Naive thymus-derived CD4-positive, alpha-beta T cell (primary cell): ENCODE measurements around the gene RBMX. TPM values are rescaled to one million over a fixed set of nuclear protein-coding genes. Genes with fewer than 3 reads are reported as not detected.

ENCODE experiments used
- ATAC-seq: fragments of 150-1000 bp; cut with Tn5 transposase; 2 replicates; pipeline ENCODE4 v1.10.0; 2021; ENCODE audit warnings: mild to moderate bottlenecking, moderate library complexity
- CTCF ChIA-PET: fragments of 350-600 bp; sonication (Branson Sonifier 250); formaldehyde crosslinking; loops from one replicate; lab custom pipeline; 2021; ENCODE audit warnings: antibody characterized with exemption; lab: Charles Lee
- POLR2A ChIA-PET: fragments of 350-600 bp; sonication (Branson Sonifier 250); formaldehyde crosslinking; loops from one replicate; lab custom pipeline; 2021; ENCODE audit warnings: antibody characterized with exemption, inconsistent platforms; lab: Charles Lee
- DNase-seq, 9 donors: peaks; one replicate each; pipeline versions ENCODE4 v3.0.0 to v3.0.0-alpha.2; 2020 to 2022; ENCODE audit warnings: mixed read lengths in 1 of 9
- H3K27ac ChIP-seq: one replicate; pipeline ENCODE4 v1.7.0; 2013; ENCODE audit warnings: mild to moderate bottlenecking, low read depth, low read length, moderate library complexity
- H3K27me3 ChIP-seq, 2 donors: one replicate each; pipeline ENCODE4 v1.7.0; 2013; ENCODE audit warnings: low read length in 2 of 2, mild to moderate bottlenecking in 2 of 2, moderate library complexity in 2 of 2; ENCODE audit not compliant: control insufficient read depth in 2 of 2, insufficient read depth in 2 of 2
- H3K36me3 ChIP-seq, 3 experiments: 1 replicate in 2 of 3; 2 replicates in 1 of 3; pipeline ENCODE4 v1.7.0; 2013; ENCODE audit warnings: low read length in 3 of 3, mild to moderate bottlenecking in 3 of 3, moderate library complexity in 1 of 3; ENCODE audit not compliant: insufficient read depth in 3 of 3, control insufficient read depth in 2 of 3
- H3K4me1 ChIP-seq, 2 donors: one replicate each; pipeline ENCODE4 v1.7.0; 2013; ENCODE audit warnings: low read length in 2 of 2, mild to moderate bottlenecking in 2 of 2, moderate library complexity in 1 of 2; ENCODE audit not compliant: control insufficient read depth in 2 of 2, insufficient read depth in 2 of 2
- H3K4me3 ChIP-seq: 2 replicates; pipeline ENCODE4 v1.7.0; 2013; ENCODE audit warnings: mild to moderate bottlenecking, low read length
- H3K9me3 ChIP-seq, 3 experiments: 1 replicate in 2 of 3; 2 replicates in 1 of 3; pipeline ENCODE4 v1.7.0; 2013; ENCODE audit warnings: low read length in 3 of 3; ENCODE audit not compliant: control insufficient read depth in 2 of 3
- H3K27ac Mint-ChIP-seq, 9 donors: one replicate each; pipeline ENCODE4 v1.8.0; 2020 to 2022; ENCODE audit warnings: mixed read lengths in 9 of 9, mild to moderate bottlenecking in 8 of 9, moderate library complexity in 5 of 9, inconsistent platforms in 2 of 9
- H3K27me3 Mint-ChIP-seq, 5 donors: one replicate each; pipeline ENCODE4 v1.8.0; 2021 to 2022; ENCODE audit warnings: mixed read lengths in 5 of 5, mild to moderate bottlenecking in 1 of 5
- H3K36me3 Mint-ChIP-seq, 5 donors: one replicate each; pipeline ENCODE4 v1.8.0; 2020 to 2022; ENCODE audit warnings: mixed read lengths in 5 of 5, mild to moderate bottlenecking in 3 of 5, inconsistent platforms in 1 of 5
- H3K4me1 Mint-ChIP-seq, 7 donors: one replicate each; pipeline ENCODE4 v1.8.0; 2020 to 2022; ENCODE audit warnings: mixed read lengths in 7 of 7, mild to moderate bottlenecking in 3 of 7, inconsistent platforms in 1 of 7
- H3K4me3 Mint-ChIP-seq, 10 donors: one replicate each; pipeline ENCODE4 v1.8.0; 2020 to 2022; ENCODE audit warnings: mild to moderate bottlenecking in 10 of 10, mixed read lengths in 10 of 10, moderate library complexity in 6 of 10, inconsistent platforms in 2 of 10
- H3K9me3 Mint-ChIP-seq, 11 donors: one replicate each; pipeline ENCODE4 v1.8.0; 2020 to 2022; ENCODE audit warnings: mixed read lengths in 11 of 11, mild to moderate bottlenecking in 4 of 11, inconsistent platforms in 1 of 11, moderate library complexity in 1 of 11
- intact Hi-C, 2 donors: fragments of 100-400 bp; cut with micrococcal nuclease; formaldehyde crosslinking; loops; one replicate each; pipeline ENCODE4 v1.15.1; 2023
- polyA plus RNA-seq, 2 donors: library from polyadenylated mRNA; unstranded; fragments of 300-500 nt; fragmentation: Illumina TruSeq; gene quantifications; one replicate each; pipeline ENCODE4 v1.2.3, GENCODE V29; 2021
- total RNA-seq, 6 experiments: library from RNA in 5 of 6; stranded (reverse) in 5 of 6; gene quantifications; 1 replicate in 5 of 6; 2 replicates in 1 of 6; pipeline ENCODE4 v1.2.3 and lab custom pipeline; 2021 to 2026

RBMX gene
- total and polyA plus RNA-seq, 7 experiments from 2014 or later: 194 to 263 (median 224) TPM

DNA sequence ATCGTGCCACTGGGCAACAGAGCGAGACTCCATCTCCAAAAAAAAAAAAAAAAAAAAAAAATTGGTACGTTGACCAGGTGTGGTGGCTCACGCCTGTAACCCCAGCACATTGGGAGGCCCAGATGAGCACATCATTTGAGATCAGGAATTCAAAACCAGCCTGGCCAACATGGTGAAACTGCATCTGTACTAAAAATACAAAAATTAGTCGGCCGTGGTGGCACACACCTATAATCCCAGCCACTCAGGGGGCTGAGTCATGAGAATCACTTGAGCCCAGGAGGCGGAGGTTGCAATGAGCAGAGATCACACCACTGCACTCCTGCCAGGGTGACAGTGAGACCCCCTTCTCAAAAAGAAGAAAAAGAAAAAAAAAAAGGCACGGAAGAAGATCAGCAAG, 24.5 kb downstream of the RBMX start:
- Mint-ChIP-seq H3K27ac (no peak overlapping the region), H3K4me1 (peaks cover 0 to 32% (median 14%) of the 10 kb centered on the region in 7 donors), H3K4me3 (no peak overlapping the region), H3K36me3 (peaks cover 3 to 41% (median 20%) of the 10 kb centered on the region in 5 donors), H3K27me3 (no peaks in the 10 kb centered on the region), H3K9me3 (no peaks in the 10 kb centered on the region)
- no peak for ATAC-seq
- no peaks in the 10 kb centered on the region for H3K27me3 ChIP-seq
- intact Hi-C loops: no loop called here
- DNase-seq: no peak
- CTCF ChIA-PET: no interaction called here
- H3K4me1 ChIP-seq: no peaks in the 10 kb centered on the region
- POLR2A ChIA-PET: interaction anchor here (0.6 kb wide), 1 partner anchor 66 kb away, joined by 4 read pairs; no protein-coding TSS in a partner anchor
- H3K27ac ChIP-seq: no peak overlapping the region
- H3K36me3 ChIP-seq: no peaks in the 10 kb centered on the region
- H3K9me3 ChIP-seq: no peaks in the 10 kb centered on the region
- H3K4me3 ChIP-seq: no peak overlapping the region

DNA sequence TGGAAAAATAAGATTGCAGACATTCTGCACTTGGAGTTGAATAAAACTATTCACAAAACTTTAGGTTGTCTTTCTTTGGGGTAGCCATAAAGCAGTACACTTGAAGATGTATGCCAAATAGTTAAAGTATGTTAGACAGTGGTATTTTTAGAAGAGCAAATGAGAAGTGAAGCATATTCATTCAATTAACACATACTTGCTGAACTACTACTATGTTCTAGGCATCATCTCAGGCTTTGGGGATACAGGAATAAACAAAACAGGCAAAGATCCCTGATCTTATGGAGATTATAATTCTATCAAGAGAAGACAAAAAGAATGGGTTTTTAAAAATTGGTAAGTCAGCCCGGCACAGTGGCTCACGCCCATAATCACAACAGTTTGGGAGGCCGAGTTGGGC, 29.0 kb downstream of the RBMX start:
- Mint-ChIP-seq H3K36me3 (peaks cover 0 to 36% (median 18%) of the 10 kb centered on the region in 5 donors), H3K4me1 (peaks cover 0 to 14% (median 6%) of the 10 kb centered on the region in 7 donors), H3K27ac (peak overlapping the region in 1 of 9 donors; percentile 34), H3K27me3 (no peaks in the 10 kb centered on the region), H3K9me3 (no peaks in the 10 kb centered on the region), H3K4me3 (no peak overlapping the region)
- intact Hi-C loops: no loop called here
- ATAC-seq: no peak
- Histone ChIP-seq H3K4me1 (no peaks in the 10 kb centered on the region), H3K4me3 (no peak overlapping the region), H3K9me3 (no peaks in the 10 kb centered on the region), H3K36me3 (peaks cover 0 to 12% (median 0%) of the 10 kb centered on the region in 3 experiments), H3K27me3 (no peaks in the 10 kb centered on the region), H3K27ac (no peak overlapping the region)
- ChIA-PET CTCF (no interaction called here), POLR2A (no interaction called here)
- DNase-seq: no peak

DNA sequence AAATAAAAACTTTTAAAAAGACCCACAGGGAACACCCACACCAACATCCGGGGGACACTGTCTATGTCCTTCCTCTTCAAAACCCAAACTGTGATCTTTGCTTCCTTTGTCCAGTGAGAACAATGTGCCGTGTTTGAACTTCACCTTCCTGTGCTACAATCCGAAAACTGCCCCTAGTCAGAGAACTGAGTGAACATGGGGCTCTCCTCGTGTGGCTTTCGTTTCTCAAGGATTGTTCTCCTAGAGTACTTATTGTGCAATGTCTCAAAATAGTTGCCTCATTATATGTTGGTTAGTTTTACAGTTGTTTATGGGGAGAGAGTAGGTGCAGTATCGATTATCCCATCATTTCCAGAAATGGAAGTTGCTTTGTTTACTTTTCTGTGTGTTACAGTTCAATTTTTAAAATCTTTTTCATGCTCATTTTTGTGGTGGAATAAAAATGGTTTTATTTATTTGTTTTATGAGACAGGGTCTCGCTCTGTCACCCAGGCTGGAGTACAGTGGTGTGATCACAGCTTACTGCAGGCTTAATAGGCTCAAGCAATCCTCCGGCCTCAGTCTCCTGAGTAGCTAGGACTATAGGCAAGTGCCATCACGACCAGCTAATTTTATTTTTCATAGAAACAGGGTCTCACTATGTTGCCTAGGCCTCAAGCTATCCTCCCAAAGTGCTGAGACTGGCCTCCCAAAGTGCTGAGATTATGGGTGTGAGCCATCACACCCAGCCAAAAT, 29.9 kb downstream of the RBMX start:
- no peak overlapping the region for H3K27ac ChIP-seq
- no peaks in the 10 kb centered on the region for H3K27me3 Mint-ChIP-seq
- H3K9me3 ChIP-seq: no peaks in the 10 kb centered on the region
- H3K4me3 Mint-ChIP-seq: no peak overlapping the region
- no peak overlapping the region for H3K27ac Mint-ChIP-seq
- no peaks in the 10 kb centered on the region for H3K27me3 ChIP-seq
- ChIA-PET POLR2A (no interaction called here), CTCF (no interaction called here)
- no peaks in the 10 kb centered on the region for H3K9me3 Mint-ChIP-seq
- no peak overlapping the region for H3K4me3 ChIP-seq
- H3K4me1 ChIP-seq: no peaks in the 10 kb centered on the region
- H3K36me3 ChIP-seq: peaks cover 0 to 12% (median 0%) of the 10 kb centered on the region in 3 experiments
- H3K36me3 Mint-ChIP-seq: peaks cover 0 to 40% (median 18%) of the 10 kb centered on the region in 5 donors
- intact Hi-C loops: no loop called here
- ATAC-seq (no peak), DNase-seq (no peak)
- H3K4me1 Mint-ChIP-seq: peaks cover 0 to 10% (median 6%) of the 10 kb centered on the region in 7 donors

DNA sequence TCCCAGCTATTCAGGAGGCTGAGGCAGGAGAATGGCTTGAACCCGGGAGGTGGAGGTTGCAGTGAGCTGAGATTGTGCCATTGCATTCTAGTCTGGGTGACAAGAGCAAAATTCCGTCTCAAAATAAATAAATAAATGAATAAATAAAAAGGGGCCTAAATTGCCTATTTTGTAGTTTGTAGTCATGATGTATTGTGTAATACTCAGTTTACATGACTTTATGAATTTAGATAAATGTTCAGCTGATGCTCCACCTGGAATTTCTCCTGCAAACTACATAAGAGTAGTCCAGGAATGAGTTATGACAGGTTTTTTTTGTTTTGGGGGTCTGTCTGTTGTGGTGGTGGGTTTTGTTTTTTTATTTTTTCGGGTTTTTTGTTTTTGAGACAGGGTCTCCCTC, 31.1 kb downstream of the RBMX start:
- ChIA-PET CTCF (no interaction called here), POLR2A (no interaction called here)
- no peak overlapping the region for H3K4me3 ChIP-seq
- Mint-ChIP-seq H3K27me3 (no peaks in the 10 kb centered on the region), H3K9me3 (peaks cover 0 to 2% (median 0%) of the 10 kb centered on the region in 11 donors), H3K27ac (no peak overlapping the region), H3K4me1 (peaks cover 0 to 8% (median 5%) of the 10 kb centered on the region in 7 donors), H3K4me3 (no peak overlapping the region), H3K36me3 (peaks cover 0 to 42% (median 21%) of the 10 kb centered on the region in 5 donors)
- DNase-seq (no peak), ATAC-seq (no peak)
- H3K36me3 ChIP-seq: peaks cover 0 to 12% (median 0%) of the 10 kb centered on the region in 3 experiments
- H3K27ac ChIP-seq: no peak overlapping the region
- H3K9me3 ChIP-seq: no peaks in the 10 kb centered on the region
- no peaks in the 10 kb centered on the region for H3K4me1 ChIP-seq
- no peaks in the 10 kb centered on the region for H3K27me3 ChIP-seq
- intact Hi-C loops: no loop called here

DNA sequence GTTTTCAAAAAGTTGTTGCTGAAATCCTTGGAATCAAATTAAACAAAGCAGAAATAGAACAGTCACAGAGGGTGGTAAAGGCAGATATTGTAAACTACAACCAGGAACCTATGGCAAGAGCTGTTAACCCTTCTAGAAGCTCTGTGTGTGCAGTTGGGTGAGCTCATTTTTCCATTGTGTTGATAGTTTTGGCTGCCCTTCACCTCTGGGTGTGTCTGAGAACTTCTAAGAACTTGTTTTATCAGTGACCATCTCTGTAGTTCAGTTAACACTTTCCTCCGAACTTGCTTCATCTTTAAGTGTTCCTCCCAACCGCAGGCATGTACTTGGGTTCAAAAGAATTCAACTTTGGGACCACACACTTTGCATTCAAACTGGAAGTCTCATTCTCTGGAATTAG, 32.7 kb downstream of the RBMX start:
- DNase-seq: no peak
- Mint-ChIP-seq H3K27ac (no peak overlapping the region), H3K4me1 (peaks cover 0 to 8% (median 0%) of the 10 kb centered on the region in 7 donors), H3K36me3 (peaks cover 0 to 35% (median 19%) of the 10 kb centered on the region in 5 donors), H3K9me3 (peaks cover 0 to 2% (median 0%) of the 10 kb centered on the region in 11 donors), H3K4me3 (no peak overlapping the region), H3K27me3 (no peaks in the 10 kb centered on the region)
- H3K27me3 ChIP-seq: no peaks in the 10 kb centered on the region
- peaks cover 0 to 12% (median 0%) of the 10 kb centered on the region in 3 experiments for H3K36me3 ChIP-seq
- no peak overlapping the region for H3K4me3 ChIP-seq
- CTCF ChIA-PET: no interaction called here
- POLR2A ChIA-PET: interaction anchor here (0.6 to 1.0 kb wide), 2 partner anchors 303 to 385 kb away, joined by 3 to 4 read pairs; no protein-coding TSS in a partner anchor
- H3K4me1 ChIP-seq: no peaks in the 10 kb centered on the region
- H3K9me3 ChIP-seq: no peaks in the 10 kb centered on the region
- no peak for ATAC-seq
- no peak overlapping the region for H3K27ac ChIP-seq
- intact Hi-C loops: no loop called here

DNA sequence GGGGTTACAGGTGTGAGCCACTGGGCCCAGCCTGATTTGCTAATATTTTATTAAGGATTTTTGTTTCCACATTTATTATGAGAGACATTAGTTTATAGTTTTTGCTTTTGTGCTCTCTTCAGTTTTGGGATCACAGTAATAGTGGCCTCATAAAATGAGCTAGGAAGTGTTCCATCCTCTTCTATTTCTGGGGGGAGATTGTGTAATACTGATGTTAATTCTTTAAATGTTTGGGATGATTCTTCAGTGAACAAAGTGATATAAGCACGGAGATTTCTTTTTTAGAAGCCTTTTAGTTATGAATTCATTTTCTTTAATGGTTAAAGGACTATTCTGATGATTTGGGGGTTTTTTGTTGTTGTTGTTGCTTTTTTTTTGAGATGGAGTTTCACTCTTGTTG, 41.3 kb downstream of the RBMX start:
- Histone ChIP-seq H3K27ac (no peak overlapping the region), H3K4me1 (no peaks in the 10 kb centered on the region), H3K9me3 (no peaks in the 10 kb centered on the region), H3K36me3 (no peaks in the 10 kb centered on the region), H3K4me3 (no peak overlapping the region), H3K27me3 (no peaks in the 10 kb centered on the region)
- Mint-ChIP-seq H3K27ac (no peak overlapping the region), H3K27me3 (no peaks in the 10 kb centered on the region), H3K9me3 (no peaks in the 10 kb centered on the region), H3K4me3 (no peak overlapping the region), H3K36me3 (peaks cover 0 to 21% (median 8%) of the 10 kb centered on the region in 5 donors), H3K4me1 (peaks cover 0 to 4% (median 0%) of the 10 kb centered on the region in 7 donors)
- DNase-seq (no peak), ATAC-seq (no peak)
- POLR2A ChIA-PET: no interaction called here
- CTCF ChIA-PET: no interaction called here
- intact Hi-C loops: no loop called here
